ENCODE measurements around the gene SNX4. TPM values are rescaled to one million over a fixed set of nuclear protein-coding genes. Genes with fewer than 3 reads are reported as not detected.

Gene SNX4
- total and polyA plus RNA-seq, 2 of the 8 experiments (the other 6 are each of a cell fraction or from before 2014, with no cell fraction given), result 7.2 to 23.1 TPM

GRCh38 chr3:125528920-125529319 lies 8.9 kb upstream of the SNX4 start:
- Histone ChIP-seq H2BK15ac (ENCODE audit: low read length) (no peak overlapping the region), H4K20me1 (replicated peaks in 1 of 2; ENCODE audit: control insufficient read depth in 1 of 2, insufficient read depth in 2 of 2, low read length in 2 of 2) (peaks cover 0 to 3% of the 10 kb centered on the region in 2 experiments), H2BK5ac (ENCODE audit: low read depth, low read length) (no peak overlapping the region), H3K14ac (ENCODE audit: insufficient read length) (no peak overlapping the region), H3K56ac (replicated peaks; ENCODE audit: insufficient read length, low read depth, low read length) (no peak overlapping the region), H4K5ac (ENCODE audit: insufficient read length, low read depth, low read length) (no peak overlapping the region), H3K4me1 (replicated peaks in 1 of 4; ENCODE audit: control insufficient read depth in 3 of 4, insufficient read depth in 4 of 4, low read length in 3 of 4) (no peaks in the 10 kb centered on the region), H2BK12ac (ENCODE audit: low read depth, low read length) (no peak overlapping the region), H3K79me1 (ENCODE audit: low read depth, low read length) (no peaks in the 10 kb centered on the region), H2AK5ac (ENCODE audit: low read depth, low read length) (no peak overlapping the region), H3K27ac (ENCODE audit: low read depth, low read length) (no peak overlapping the region), H4K91ac (replicated peaks; ENCODE audit: insufficient read length, low read length) (no peak overlapping the region), H3K9me3 (ENCODE audit: insufficient read depth in 2 of 2, low read depth in 1 of 2, low read length in 1 of 2) (no peaks in the 10 kb centered on the region), H2BK120ac (replicated peaks; ENCODE audit: low read depth, low read length) (no peak overlapping the region), H3K4me3 (ENCODE audit: extremely low read depth in 1 of 4, insufficient read depth in 2 of 4, low read depth in 3 of 4, low read length in 4 of 4) (no peak overlapping the region), H3K23ac (ENCODE audit: insufficient read length) (no peak overlapping the region), H3K18ac (ENCODE audit: extremely low read depth, low read length) (no peak overlapping the region), H3K27me3 (replicated peaks in 1 of 4; ENCODE audit: control insufficient read depth in 3 of 4, extremely low read depth in 1 of 4, insufficient read depth in 3 of 4, low read length in 3 of 4) (no peaks in the 10 kb centered on the region), H4K8ac (ENCODE audit: extremely low read depth, insufficient read depth, low read length) (no peak overlapping the region), H3K9ac (replicated peaks in 1 of 4; ENCODE audit: extremely low read depth in 1 of 4, low read depth in 3 of 4, low read length in 3 of 4) (no peak overlapping the region), H3K4ac (replicated peaks; ENCODE audit: insufficient read length, low read depth, low read length) (no peak overlapping the region), H3K36me3 (ENCODE audit: control insufficient read depth in 2 of 4, insufficient read depth in 4 of 4, low read length in 3 of 4) (peaks cover 0 to 20% (median 6%) of the 10 kb centered on the region in 4 experiments; a peak in 7 of 8 replicates), H2BK20ac (ENCODE audit: low read length) (no peak overlapping the region), H2AFZ (ENCODE audit: low read length) (no peak overlapping the region), H3K23me2 (ENCODE audit: low read depth, low read length) (no peaks in the 10 kb centered on the region), H3K79me2 (ENCODE audit: control insufficient read depth in 1 of 2, insufficient read depth in 2 of 2, low read length in 2 of 2) (no peaks in the 10 kb centered on the region), H3K4me2 (ENCODE audit: insufficient read depth in 1 of 2, low read depth in 2 of 2, low read length in 2 of 2) (no peak overlapping the region)
- POLR2A ChIA-PET (ENCODE audit: partially characterized antibody), result no interaction called here
- DNase-seq (ENCODE audit: low read depth in 1 of 2, low spot score in 2 of 2) (no peak), FAIRE-seq (no peak)
- CTCF ChIA-PET (ENCODE audit: partially characterized antibody), result interaction anchor here (1.2 kb wide), 1 partner anchor 327 kb away, joined by 5 read pairs; no protein-coding TSS in a partner anchor
- no peak for TF ChIP-seq MAX (IDR thresholded peaks at IDR 0.05)
- TF ChIP-seq EP300 (IDR thresholded peaks at IDR 0.05; ENCODE audit: borderline replicate concordance in 1 of 2, low read depth in 2 of 2, low read length in 2 of 2), result no peak
- no peak for TF ChIP-seq CHD1 (IDR thresholded peaks at IDR 0.05; ENCODE audit: low read depth, low read length)
- TF ChIP-seq RNF2 (IDR thresholded peaks at IDR 0.05; ENCODE audit: borderline replicate concordance, low read depth, low read length, missing control alignments, poor library complexity, severe bottlenecking), result no peak
- no peak for TF ChIP-seq EZH2 (IDR thresholded peaks at IDR 0.05; ENCODE audit: low read depth, low read length, severe bottlenecking)
- TF ChIP-seq KDM1A (IDR thresholded peaks at IDR 0.05; ENCODE audit: borderline replicate concordance, low read length), result no peak
- no peak for TF ChIP-seq GTF2F1 (IDR thresholded peaks at IDR 0.05; ENCODE audit: borderline replicate concordance, low read depth, low read length)
- no peak for TF ChIP-seq CREB1 (IDR thresholded peaks at IDR 0.05)
- TF ChIP-seq SRF (IDR thresholded peaks at IDR 0.05; ENCODE audit: low read depth, low read length), result no peak
- TF ChIP-seq TEAD4 (IDR thresholded peaks at IDR 0.05; ENCODE audit: low read depth, low read length), result no peak
- no peak for TF ChIP-seq BRCA1 (IDR thresholded peaks at IDR 0.05; ENCODE audit: low read depth, low read length)
- TF ChIP-seq CHD2 (IDR thresholded peaks at IDR 0.05; ENCODE audit: low read length), result no peak
- no peak for TF ChIP-seq SIRT6 (IDR thresholded peaks at IDR 0.05; ENCODE audit: low read length)
- TF ChIP-seq RXRA (IDR thresholded peaks at IDR 0.05; ENCODE audit: insufficient read depth, low read depth, low read length), result no peak
- TF ChIP-seq HDAC2 (IDR thresholded peaks at IDR 0.05; ENCODE audit: borderline replicate concordance in 1 of 2, low read depth in 2 of 2, low read length in 2 of 2), result no peak
